ENCODE results near the gene SMTNL2.
"Not testable (repeated sequence)": the region's sequence is repeated elsewhere in the genome, so short reads cannot be mapped to it uniquely, and the experiment has no call there.

SMTNL2 gene

GRCh38 chr17:4559966-4560365, 24.4 kb upstream of the SMTNL2 start:
- no peak for DNase-seq (ENCODE audit: low read depth in 2 of 2, low spot score in 1 of 2)

- DNase-seq (ENCODE audit: low read depth in 2 of 2, low spot score in 1 of 2), result no peak
These were observed 23.9 kb upstream of the SMTNL2 start, which contains the start of gene GGT6 for GRCh38 chr17:4560421-4560820. Gene GGT6 (minus strand): TSS chr17:4560577. CDS start chr17:4560521, 56 bp downstream.

GRCh38 chr17:4560837-4561256, 23.5 kb upstream of the SMTNL2 start:
- DNase-seq (ENCODE audit: low read depth in 2 of 2, low spot score in 1 of 2), result no peak

- no peak for DNase-seq (ENCODE audit: low read depth in 2 of 2, low spot score in 1 of 2)
These were observed 22.0 kb upstream of the SMTNL2 start for GRCh38 chr17:4562015-4562969.

GRCh38 chr17:4565209-4566141, 18.9 kb upstream of the SMTNL2 start:
- DNase-seq (ENCODE audit: low read depth in 2 of 2, low spot score in 1 of 2), result no peak

- no peak for DNase-seq (ENCODE audit: low read depth in 2 of 2, low spot score in 1 of 2)
These were observed 17.5 kb upstream of the SMTNL2 start for GRCh38 chr17:4566785-4567184.

GRCh38 chr17:4569591-4569990, 14.7 kb upstream of the SMTNL2 start:
- DNase-seq (ENCODE audit: low read depth in 2 of 2, low spot score in 1 of 2), result no peak

GRCh38 chr17:4572131-4572530, 12.2 kb upstream of the SMTNL2 start:
- DNase-seq (ENCODE audit: low read depth in 2 of 2, low spot score in 1 of 2), result no peak

GRCh38 chr17:4573115-4573514, 11.2 kb upstream of the SMTNL2 start:
- DNase-seq (ENCODE audit: low read depth in 2 of 2, low spot score in 1 of 2), result no peak

- peak; percentile 20 to 44 for DNase-seq (ENCODE audit: low read depth in 2 of 2, low spot score in 1 of 2)
These were observed 10.7 kb upstream of the SMTNL2 start for GRCh38 chr17:4573669-4574068.

- DNase-seq (ENCODE audit: low read depth in 2 of 2, low spot score in 1 of 2), result no peak
These were observed 9.8 kb upstream of the SMTNL2 start for GRCh38 chr17:4574448-4575045.

GRCh38 chr17:4576161-4576558, 8.2 kb upstream of the SMTNL2 start:
- no peak for DNase-seq (ENCODE audit: low read depth in 2 of 2, low spot score in 1 of 2)

GRCh38 chr17:4576729-4577322, 7.5 kb upstream of the SMTNL2 start:
- DNase-seq (ENCODE audit: low read depth in 2 of 2, low spot score in 1 of 2), result no peak

GRCh38 chr17:4577386-4577993, 6.8 kb upstream of the SMTNL2 start:
- DNase-seq (ENCODE audit: low read depth in 2 of 2, low spot score in 1 of 2), result no peak

GRCh38 chr17:4578349-4578748, 6.0 kb upstream of the SMTNL2 start:
- not testable (repeated sequence) for DNase-seq (ENCODE audit: low read depth in 2 of 2, low spot score in 1 of 2)

GRCh38 chr17:4579678-4580077, 4.7 kb upstream of the SMTNL2 start:
- DNase-seq (ENCODE audit: low read depth in 2 of 2, low spot score in 1 of 2), result no peak

- DNase-seq (ENCODE audit: low read depth in 2 of 2, low spot score in 1 of 2), result no peak
These were observed 4.0 kb upstream of the SMTNL2 start for GRCh38 chr17:4580291-4580690.

GRCh38 chr17:4582101-4582501, 2.2 kb upstream of the SMTNL2 start:
- no peak for DNase-seq (ENCODE audit: low read depth in 2 of 2, low spot score in 1 of 2)

- DNase-seq (ENCODE audit: low read depth in 2 of 2, low spot score in 1 of 2), result no peak
These were observed 1.6 kb upstream of the SMTNL2 start for GRCh38 chr17:4582691-4583090.

- DNase-seq (ENCODE audit: low read depth in 2 of 2, low spot score in 1 of 2), result no peak
These were observed 1.1 kb upstream of the SMTNL2 start for GRCh38 chr17:4583206-4583605.

GRCh38 chr17:4583782-4584100, 588 bp upstream of the SMTNL2 start:
- DNase-seq (ENCODE audit: low read depth in 2 of 2, low spot score in 1 of 2), result no peak
